GM23338 (cell line): ENCODE data around the gene ILDR2. TPM values are rescaled to one million over a fixed set of nuclear protein-coding genes. Genes with fewer than 3 reads are reported as not detected.

Source experiments
- ATAC-seq: fragments of 200-7000 bp; cut with Tn5 transposase; 3 replicates; pipeline ENCODE4 v1.9.1; 2020
- DNase-seq: peaks from one replicate; pipeline ENCODE4 v3.0.0-alpha.2; 2015; ENCODE audit warnings: low spot score
- H2AFZ ChIP-seq: fragments of 200-600 bp; sonication (generic); 2 replicates; pipeline ENCODE4 v1.8.0; 2016; ENCODE audit warnings: antibody characterized with exemption, mild to moderate bottlenecking, moderate library complexity
- H3F3A ChIP-seq: fragments of 200-600 bp; sonication (generic); replicated peaks from 2 replicates; pipeline ENCODE4 v1.8.0; 2017; ENCODE audit warnings: antibody characterized with exemption, mixed run types, low read depth
- H3K27ac ChIP-seq: fragments of 200-600 bp; sonication (generic); 2 replicates; pipeline ENCODE4 v1.6.1; 2016; ENCODE audit warnings: low read depth
- H3K27me3 ChIP-seq: fragments of 200-600 bp; sonication (generic); 2 replicates; pipeline ENCODE4 v1.8.0; 2016; ENCODE audit warnings: mild to moderate bottlenecking, mixed run types, moderate library complexity; ENCODE audit not compliant: insufficient read depth
- H3K36me3 ChIP-seq: fragments of 200-600 bp; sonication (generic); 2 replicates; pipeline ENCODE4 v1.8.0; 2016; ENCODE audit warnings: mild to moderate bottlenecking; ENCODE audit not compliant: insufficient read depth
- H3K4me1 ChIP-seq: fragments of 200-600 bp; sonication (generic); 2 replicates; pipeline ENCODE4 v1.8.0; 2016; ENCODE audit warnings: mild to moderate bottlenecking, moderate library complexity; ENCODE audit not compliant: insufficient read depth
- H3K4me2 ChIP-seq: fragments of 200-600 bp; sonication (generic); 2 replicates; pipeline ENCODE4 v1.7.1; 2017; ENCODE audit warnings: mixed run types
- H3K4me3 ChIP-seq: fragments of 200-600 bp; sonication (generic); 2 replicates; pipeline ENCODE4 v1.6.1; 2016; ENCODE audit warnings: mixed run types
- H3K79me2 ChIP-seq: fragments of 200-600 bp; sonication (generic); replicated peaks from 2 replicates; pipeline ENCODE4 v1.8.0; 2017; ENCODE audit warnings: mild to moderate bottlenecking; ENCODE audit not compliant: insufficient read depth
- H3K9me2 ChIP-seq: fragments of 200-600 bp; sonication (generic); 2 replicates; pipeline ENCODE4 v1.8.0; 2017; ENCODE audit not compliant: insufficient read depth
- H4K20me1 ChIP-seq: fragments of 200-600 bp; sonication (generic); replicated peaks from 2 replicates; pipeline ENCODE4 v1.8.0; 2017; ENCODE audit warnings: mild to moderate bottlenecking; ENCODE audit not compliant: insufficient read depth
- H3K27ac Mint-ChIP-seq: 2 replicates; pipeline ENCODE4 v1.8.0; 2020; ENCODE audit warnings: inconsistent platforms, mild to moderate bottlenecking, moderate library complexity, mixed read lengths
- H3K27me3 Mint-ChIP-seq: 3 replicates; pipeline ENCODE4 v1.8.0; 2022; ENCODE audit warnings: low read depth, mild to moderate bottlenecking, moderate library complexity, mixed read lengths, inconsistent platforms; ENCODE audit not compliant: insufficient read depth, poor library complexity
- H3K36me3 Mint-ChIP-seq: 3 replicates; pipeline ENCODE4 v1.8.0; 2021; ENCODE audit warnings: low read depth, mild to moderate bottlenecking, inconsistent platforms, moderate library complexity, mixed read lengths
- H3K4me1 Mint-ChIP-seq: 3 replicates; pipeline ENCODE4 v1.8.0; 2020; ENCODE audit warnings: mild to moderate bottlenecking, inconsistent platforms, mixed read lengths
- H3K4me3 Mint-ChIP-seq: 3 replicates; pipeline ENCODE4 v1.8.0; 2021; ENCODE audit warnings: moderate library complexity, mild to moderate bottlenecking, inconsistent platforms, mixed read lengths
- H3K9me3 Mint-ChIP-seq: 3 replicates; pipeline ENCODE4 v1.8.0; 2020; ENCODE audit warnings: moderate library complexity, mild to moderate bottlenecking, inconsistent platforms, mixed read lengths
- CREB1 ChIP-seq: fragments of 250-450 bp; sonication (Bioruptor Pico); IDR thresholded peaks from 2 replicates; pipeline ENCODE4 v1.5.0; 2020; ENCODE audit warnings: low read depth, mild to moderate bottlenecking, moderate library complexity
- EZH2 ChIP-seq: fragments of 200-600 bp; sonication (generic); IDR thresholded peaks from one replicate; pipeline ENCODE4 v1.8.0; 2017; ENCODE audit warnings: antibody characterized with exemption, mild to moderate bottlenecking, low read depth; ENCODE audit not compliant: unreplicated experiment
- EZH2phosphoT487 ChIP-seq: fragments of 200-600 bp; sonication (generic); IDR thresholded peaks from one replicate; pipeline ENCODE4 v1.8.1; 2018; ENCODE audit warnings: antibody characterized with exemption; ENCODE audit not compliant: unreplicated experiment
- JUNB ChIP-seq: IDR thresholded peaks from one replicate; pipeline ENCODE4 v1.6.1; 2016; ENCODE audit warnings: antibody characterized with exemption; ENCODE audit not compliant: unreplicated experiment
- NANOG ChIP-seq: IDR thresholded peaks from 2 replicates; pipeline ENCODE4 v1.6.1; 2016; ENCODE audit warnings: antibody characterized with exemption, borderline replicate concordance
- POLR2AphosphoS5 ChIP-seq: IDR thresholded peaks from 2 replicates; pipeline ENCODE4 v1.6.1; 2016; ENCODE audit warnings: antibody characterized with exemption, low read depth
- ZNF114 ChIP-seq: fragments of 250-450 bp; sonication (Bioruptor Pico); IDR thresholded peaks from 2 replicates; pipeline ENCODE4 v1.5.0; 2020; ENCODE audit warnings: mild to moderate bottlenecking, moderate library complexity
- ZNF331 ChIP-seq: fragments of 250-450 bp; sonication (Bioruptor Pico); IDR thresholded peaks from 2 replicates; pipeline ENCODE4 v1.5.0; 2020; ENCODE audit warnings: low read depth, mild to moderate bottlenecking, moderate library complexity
- ZNF462 ChIP-seq: fragments of 250-450 bp; sonication (Bioruptor Pico); IDR thresholded peaks from 2 replicates; pipeline ENCODE4 v1.5.0; 2020; ENCODE audit warnings: mild to moderate bottlenecking, moderate library complexity
- polyA plus RNA-seq: library from polyadenylated mRNA; unstranded; fragments of >200 nt; fragmentation: Nextera tagmentation; extraction: Ambion mirVana; gene quantifications from 2 replicates; pipeline ENCODE4 v1.2.1, GENCODE V29; 2016
- total RNA-seq: library from RNA; depleted of rRNA; stranded (reverse); fragments of >200 nt; shearing (Covaris generic); gene quantifications from 2 replicates; pipeline ENCODE4 v1.2.3, GENCODE V29; 2014
- TF ChIP-seq, protein P1 (sequence below): IDR thresholded peaks from one replicate; pipeline ENCODE4 v1.6.1; 2018; ENCODE audit warnings: antibody characterized with exemption; ENCODE audit not compliant: unreplicated experiment

ILDR2 gene
- total and polyA plus RNA-seq, 2 experiments from 2014 or later: 0.27 to 2.4 TPM

GRCh38 chr1:166956872-166957271, 18.5 kb downstream of the ILDR2 start (continued):
- TF ChIP-seq, protein P1, sequence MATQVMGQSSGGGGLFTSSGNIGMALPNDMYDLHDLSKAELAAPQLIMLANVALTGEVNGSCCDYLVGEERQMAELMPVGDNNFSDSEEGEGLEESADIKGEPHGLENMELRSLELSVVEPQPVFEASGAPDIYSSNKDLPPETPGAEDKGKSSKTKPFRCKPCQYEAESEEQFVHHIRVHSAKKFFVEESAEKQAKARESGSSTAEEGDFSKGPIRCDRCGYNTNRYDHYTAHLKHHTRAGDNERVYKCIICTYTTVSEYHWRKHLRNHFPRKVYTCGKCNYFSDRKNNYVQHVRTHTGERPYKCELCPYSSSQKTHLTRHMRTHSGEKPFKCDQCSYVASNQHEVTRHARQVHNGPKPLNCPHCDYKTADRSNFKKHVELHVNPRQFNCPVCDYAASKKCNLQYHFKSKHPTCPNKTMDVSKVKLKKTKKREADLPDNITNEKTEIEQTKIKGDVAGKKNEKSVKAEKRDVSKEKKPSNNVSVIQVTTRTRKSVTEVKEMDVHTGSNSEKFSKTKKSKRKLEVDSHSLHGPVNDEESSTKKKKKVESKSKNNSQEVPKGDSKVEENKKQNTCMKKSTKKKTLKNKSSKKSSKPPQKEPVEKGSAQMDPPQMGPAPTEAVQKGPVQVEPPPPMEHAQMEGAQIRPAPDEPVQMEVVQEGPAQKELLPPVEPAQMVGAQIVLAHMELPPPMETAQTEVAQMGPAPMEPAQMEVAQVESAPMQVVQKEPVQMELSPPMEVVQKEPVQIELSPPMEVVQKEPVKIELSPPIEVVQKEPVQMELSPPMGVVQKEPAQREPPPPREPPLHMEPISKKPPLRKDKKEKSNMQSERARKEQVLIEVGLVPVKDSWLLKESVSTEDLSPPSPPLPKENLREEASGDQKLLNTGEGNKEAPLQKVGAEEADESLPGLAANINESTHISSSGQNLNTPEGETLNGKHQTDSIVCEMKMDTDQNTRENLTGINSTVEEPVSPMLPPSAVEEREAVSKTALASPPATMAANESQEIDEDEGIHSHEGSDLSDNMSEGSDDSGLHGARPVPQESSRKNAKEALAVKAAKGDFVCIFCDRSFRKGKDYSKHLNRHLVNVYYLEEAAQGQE: no peak
- no peak for TF ChIP-seq POLR2AphosphoS5

DNA sequence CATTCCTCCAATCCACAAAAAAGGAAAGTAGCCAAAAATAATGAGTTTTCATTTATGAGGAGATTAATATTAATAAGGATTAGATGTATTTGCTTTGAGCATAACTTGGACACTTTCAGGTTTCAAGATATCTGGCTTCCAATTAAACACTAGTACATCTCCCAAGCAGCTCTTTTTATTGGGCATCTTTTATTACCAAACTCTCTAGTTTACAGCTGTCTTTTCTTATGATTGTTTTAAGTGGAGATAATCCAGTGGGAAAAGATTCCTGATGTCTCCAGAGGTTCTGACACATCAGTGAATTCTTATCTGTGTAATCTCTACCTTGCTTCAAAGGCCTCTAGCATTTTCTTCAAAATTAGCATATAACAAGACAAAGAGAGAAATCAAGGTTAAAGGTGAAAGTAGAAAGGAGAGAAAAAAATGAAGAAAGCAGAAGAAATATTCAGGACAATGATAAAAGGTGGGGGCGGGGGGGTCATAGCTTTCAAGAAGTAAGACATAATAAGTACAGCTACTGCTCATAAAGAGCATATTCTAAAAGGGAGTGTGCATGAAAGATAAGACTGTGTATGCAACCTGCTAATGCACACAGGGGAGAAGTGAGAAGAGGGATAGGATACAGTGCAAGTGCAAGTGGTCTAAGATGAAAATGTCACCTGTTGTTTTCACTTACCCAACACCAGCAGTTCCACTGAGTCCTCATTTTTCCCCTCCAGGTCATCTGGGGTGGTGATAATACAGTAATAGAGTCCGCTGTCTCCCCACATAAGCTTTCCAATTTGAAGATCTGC, 19.1 kb downstream of the ILDR2 start:
- Histone ChIP-seq H3K4me1 (peaks cover 10% of the 10 kb centered on the region; the same call in 1 of the 2 replicates), H2AFZ (no peak overlapping the region), H4K20me1 (no peaks in the 10 kb centered on the region), H3K4me2 (no peak overlapping the region), H3K9me2 (peaks cover 11% of the 10 kb centered on the region), H3K27me3 (no peaks in the 10 kb centered on the region), H3K27ac (no peak overlapping the region), H3F3A (no peaks in the 10 kb centered on the region), H3K36me3 (no peaks in the 10 kb centered on the region), H3K4me3 (no peak overlapping the region), H3K79me2 (no peaks in the 10 kb centered on the region)
- no peaks in the 10 kb centered on the region for H3K36me3 Mint-ChIP-seq
- H3K27ac Mint-ChIP-seq: no peak overlapping the region
- ATAC-seq (no peak), DNase-seq (no peak)
- TF ChIP-seq ZNF331 (CRISPR knock-in tag): no peak
- TF ChIP-seq ZNF114 (CRISPR knock-in tag): no peak
- TF ChIP-seq NANOG: no peak
- TF ChIP-seq EZH2: no peak
- no peaks in the 10 kb centered on the region for H3K27me3 Mint-ChIP-seq
- H3K9me3 Mint-ChIP-seq: no peaks in the 10 kb centered on the region
- peaks cover 17% of the 10 kb centered on the region for H3K4me1 Mint-ChIP-seq
- no peak overlapping the region for H3K4me3 Mint-ChIP-seq

DNA sequence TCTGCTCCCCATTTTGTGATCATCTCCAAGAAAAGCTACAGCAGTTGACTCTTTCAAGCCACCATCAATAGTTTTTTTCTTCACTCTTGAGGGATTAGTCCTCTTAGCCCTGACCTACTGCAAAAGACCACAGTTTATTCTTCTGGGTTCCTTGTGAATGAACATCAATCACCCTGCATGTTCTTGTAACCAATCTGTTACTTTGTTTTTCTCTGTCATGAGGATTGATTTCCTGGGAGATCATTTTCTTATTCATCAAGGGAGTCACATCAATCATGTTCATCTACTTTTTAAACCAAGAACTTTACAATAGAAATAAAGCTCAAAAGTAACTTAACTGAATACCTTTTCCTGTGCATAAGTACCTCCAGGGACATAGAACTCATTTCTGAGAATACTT, 21.8 kb downstream of the ILDR2 start:
- no peak overlapping the region for H2AFZ ChIP-seq
- ATAC-seq (no peak), DNase-seq (no peak)
- H3K27ac Mint-ChIP-seq: no peak overlapping the region
- H3K27ac ChIP-seq: no peak overlapping the region
- no peaks in the 10 kb centered on the region for H3K79me2 ChIP-seq
- H3K4me2 ChIP-seq: no peak overlapping the region
- no peaks in the 10 kb centered on the region for H3K36me3 Mint-ChIP-seq
- peaks cover 27% of the 10 kb centered on the region for H3K4me1 ChIP-seq
- H4K20me1 ChIP-seq: no peaks in the 10 kb centered on the region
- no peaks in the 10 kb centered on the region for H3F3A ChIP-seq
- H3K9me3 Mint-ChIP-seq: no peaks in the 10 kb centered on the region
- H3K9me2 ChIP-seq: peaks cover 9% of the 10 kb centered on the region
- no peak overlapping the region for H3K4me3 Mint-ChIP-seq
- H3K27me3 Mint-ChIP-seq: peaks cover 6% of the 10 kb centered on the region
- no peak overlapping the region for H3K4me3 ChIP-seq
- no peaks in the 10 kb centered on the region for H3K36me3 ChIP-seq
- H3K27me3 ChIP-seq: peaks cover 10% of the 10 kb centered on the region
- H3K4me1 Mint-ChIP-seq: peaks cover 32% of the 10 kb centered on the region
- TF ChIP-seq JUNB: no peak
- TF ChIP-seq CREB1 (CRISPR knock-in tag): no peak
- TF ChIP-seq ZNF331 (CRISPR knock-in tag): no peak
- TF ChIP-seq EZH2phosphoT487: no peak
- no peak for TF ChIP-seq POLR2AphosphoS5
- TF ChIP-seq ZNF462 (CRISPR knock-in tag): no peak
- no peak for TF ChIP-seq EZH2
